HG02973 (cell line): ENCODE data around the gene RPEL1.

Experiments
- ATAC-seq: cut with Tn5 transposase; IDR thresholded peaks from one replicate; pipeline ENCODE4 v1.9.1; 2021; ENCODE audit warnings: moderate library complexity; ENCODE audit not compliant: unreplicated experiment

Gene RPEL1

DNA sequence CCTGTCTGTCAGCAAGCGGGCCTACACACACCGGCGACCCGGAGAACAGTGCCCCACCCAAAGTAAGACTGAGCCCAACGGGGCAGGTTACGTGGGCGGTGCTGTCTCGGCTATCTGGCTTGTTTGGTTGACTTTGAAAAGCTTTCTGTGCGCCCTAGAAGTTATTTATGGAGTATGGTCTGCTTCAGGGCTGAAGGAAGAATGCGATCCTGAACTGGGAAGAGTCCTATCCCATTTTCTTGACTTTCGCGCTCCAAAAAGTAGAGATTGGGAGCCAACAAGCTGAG lies 32.8 kb downstream of the RPEL1 start:
- ATAC-seq, result no peak

DNA sequence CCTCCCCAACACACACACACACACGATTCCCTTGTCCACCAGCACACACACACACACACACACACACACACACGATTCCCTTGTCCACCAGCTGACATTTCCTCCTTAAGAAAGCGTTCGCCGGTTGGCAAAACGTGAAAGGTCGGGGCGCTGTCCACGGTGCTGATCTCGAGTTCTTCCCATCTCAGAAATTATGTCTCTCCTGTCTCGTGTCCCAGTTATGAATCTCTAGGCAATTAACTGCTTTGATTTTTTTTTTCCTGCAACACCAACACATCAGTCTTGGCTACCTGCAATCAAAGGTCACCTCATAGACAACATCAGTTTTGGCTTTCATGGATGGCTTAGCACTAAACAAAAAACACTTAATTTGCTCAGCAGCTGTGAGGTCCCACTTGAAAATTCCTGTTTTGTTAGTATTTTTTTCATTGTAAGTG lies 33.2 kb downstream of the RPEL1 start:
- no peak for ATAC-seq

DNA sequence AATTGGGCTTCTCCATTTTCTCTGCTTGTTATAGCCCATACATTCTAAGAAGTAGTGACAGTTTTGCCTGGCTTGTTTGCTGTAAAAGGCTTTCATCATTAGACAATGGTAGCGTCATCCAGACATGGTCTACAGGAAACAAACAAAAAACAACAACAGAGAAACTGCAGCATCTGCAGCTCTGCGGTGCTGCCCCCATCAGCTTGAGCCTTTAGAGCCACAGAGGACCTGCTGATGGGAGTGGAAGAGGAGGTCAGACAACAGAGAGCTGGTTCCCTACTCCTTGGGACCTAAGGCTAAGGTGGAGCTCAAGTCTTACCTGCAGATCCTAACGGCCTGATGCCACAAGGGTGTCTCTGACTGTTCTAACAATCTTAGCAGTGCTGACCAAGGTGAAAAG lies 34.3 kb downstream of the RPEL1 start:
- ATAC-seq, result no peak

DNA sequence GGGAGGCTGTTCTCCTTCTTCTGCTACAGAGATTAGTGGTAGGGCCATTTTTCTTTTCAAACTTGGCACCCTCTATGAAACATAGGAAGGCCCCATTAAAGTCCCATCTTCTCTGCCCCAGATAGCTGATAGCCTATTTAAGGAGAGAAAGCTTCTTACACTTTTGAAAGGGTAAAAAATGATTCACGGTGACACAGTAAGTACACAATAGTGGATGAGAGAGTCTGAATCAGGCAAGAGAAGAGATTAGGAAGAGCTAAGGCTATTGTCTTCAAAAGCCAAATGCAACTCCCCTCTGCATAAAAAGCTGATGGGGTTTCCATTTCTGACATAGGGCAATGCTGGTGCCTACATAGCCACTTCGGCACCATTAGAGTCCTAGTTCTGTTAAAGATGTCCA lies 34.8 kb downstream of the RPEL1 start:
- no peak for ATAC-seq

DNA sequence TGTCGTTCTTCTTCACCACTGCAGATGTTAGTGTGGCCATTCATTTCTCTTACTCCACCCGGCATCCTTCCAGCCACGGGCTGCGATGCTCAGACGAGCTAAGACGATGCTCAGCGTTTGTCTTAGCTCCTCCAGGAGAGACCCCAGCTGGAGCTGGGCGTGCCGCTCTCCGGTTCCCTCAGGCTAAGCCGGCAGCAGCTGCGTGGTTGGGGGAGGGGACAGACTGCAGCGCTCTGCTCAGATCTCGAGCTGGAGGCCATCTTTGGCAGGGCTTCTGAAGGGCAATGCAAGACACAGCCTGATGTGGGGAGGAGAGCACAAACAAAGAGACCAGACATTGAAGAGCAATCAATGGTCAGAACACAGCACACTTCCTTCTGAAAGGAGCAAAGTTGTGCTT lies 36.1 kb downstream of the RPEL1 start:
- no peak for ATAC-seq

DNA sequence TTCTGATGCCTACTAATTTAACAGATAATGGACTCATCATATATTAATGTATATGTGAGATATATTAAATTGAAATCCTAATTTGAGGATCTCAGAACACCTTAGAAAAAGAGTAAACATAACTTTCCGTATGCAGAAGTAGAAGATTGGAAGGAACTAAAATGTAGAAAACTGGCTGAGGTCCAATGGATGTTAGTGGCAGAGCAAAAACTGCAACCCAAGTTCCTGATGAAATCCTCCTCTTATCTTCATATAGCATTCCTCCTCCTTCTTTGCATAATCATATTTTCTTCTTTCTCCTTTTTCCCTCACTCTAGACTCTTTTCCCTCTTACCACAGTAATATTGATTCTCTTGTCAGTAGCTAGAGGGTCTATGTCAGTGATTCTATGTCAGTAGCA lies 37.3 kb downstream of the RPEL1 start:
- no peak for ATAC-seq

DNA sequence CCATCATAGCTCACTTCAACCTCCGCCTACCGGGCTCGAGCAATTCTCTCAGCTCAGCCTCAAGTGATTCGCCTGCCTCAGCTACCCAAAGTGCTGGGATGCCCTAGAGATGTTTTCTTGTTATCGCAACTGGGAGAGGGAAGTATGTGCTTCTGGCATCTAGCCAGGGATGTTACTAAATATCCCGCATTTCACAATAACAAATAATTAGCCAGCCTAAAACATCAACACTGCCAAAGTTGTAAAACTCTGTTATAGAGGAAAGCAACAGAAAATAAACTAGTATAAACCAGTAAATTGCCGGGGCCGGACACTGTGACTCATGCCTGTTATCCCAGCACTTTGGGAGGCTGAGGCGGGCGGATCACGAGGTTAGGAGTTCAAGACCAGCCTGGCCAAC lies 38.5 kb downstream of the RPEL1 start:
- ATAC-seq, result no peak

DNA sequence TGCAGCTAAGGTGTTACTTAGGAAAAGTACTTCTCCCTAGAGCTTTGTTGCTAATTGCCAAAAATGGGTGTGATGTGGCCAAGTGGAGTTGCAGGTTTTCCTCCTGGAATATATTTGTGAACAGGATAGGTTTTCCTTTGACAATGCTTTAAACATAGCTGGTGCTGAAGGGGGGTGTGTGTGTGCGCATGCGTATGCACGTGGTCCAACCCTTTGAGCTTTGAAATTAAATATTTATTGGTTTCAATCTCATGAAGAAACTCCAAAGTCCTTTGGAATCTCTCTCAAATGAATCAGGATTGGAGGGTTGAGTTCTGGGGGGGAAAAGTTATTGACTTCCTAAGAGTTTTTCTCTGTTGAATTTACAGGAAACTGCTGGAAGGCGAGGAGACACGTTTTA lies 42.3 kb downstream of the RPEL1 start:
- no peak for ATAC-seq

DNA sequence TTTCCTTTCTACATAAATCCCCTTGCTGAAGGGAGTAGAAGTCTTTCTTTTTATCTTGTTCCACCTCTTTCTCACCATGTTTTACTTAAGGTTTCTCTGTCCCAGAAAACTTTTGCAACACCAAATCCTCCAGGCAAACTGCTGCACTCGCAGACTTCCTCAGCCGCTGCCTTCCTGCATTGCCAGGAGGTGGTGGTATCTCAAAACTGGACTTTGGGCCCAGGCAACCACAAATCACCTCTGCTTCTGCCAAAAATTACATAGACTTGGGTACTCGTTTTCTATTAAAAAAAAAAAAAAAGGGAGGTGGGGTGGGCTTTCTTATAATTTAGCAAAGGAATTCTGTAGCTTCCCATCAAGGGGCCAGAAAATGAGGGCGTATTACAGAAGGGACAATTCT lies 45.9 kb downstream of the RPEL1 start:
- no peak for ATAC-seq

DNA sequence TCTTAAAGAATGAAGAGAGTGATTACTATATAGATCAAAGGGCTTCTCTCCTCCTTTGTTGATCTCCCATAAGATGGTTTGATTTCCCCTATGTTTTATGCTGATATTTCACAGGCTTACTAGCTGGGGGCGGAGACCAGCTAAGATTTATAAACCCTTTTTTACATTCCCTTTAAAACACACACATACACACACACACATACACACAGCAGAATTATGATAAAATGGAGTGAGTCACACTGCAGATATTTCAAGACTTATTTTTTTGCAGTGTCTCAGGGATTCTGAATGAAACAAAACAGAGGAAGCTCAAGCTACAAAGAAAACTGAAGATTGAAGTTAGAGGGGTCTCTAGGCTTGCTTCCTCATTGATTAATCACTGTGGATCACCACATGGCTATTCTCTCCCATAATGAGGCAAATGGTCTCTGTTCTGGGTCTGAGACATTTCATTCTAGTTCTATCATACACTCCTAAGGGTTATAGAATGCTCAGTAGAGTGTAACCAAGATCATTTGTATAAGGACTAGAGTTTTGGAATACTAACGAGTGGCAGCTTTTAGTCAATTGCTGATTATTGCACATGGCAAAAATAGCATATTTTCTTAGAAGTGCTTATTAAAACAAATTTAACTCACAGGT lies 49.8 kb downstream of the RPEL1 start:
- ATAC-seq, result no peak
